ENCODE results near the gene TUT4.

Gene TUT4

DNA sequence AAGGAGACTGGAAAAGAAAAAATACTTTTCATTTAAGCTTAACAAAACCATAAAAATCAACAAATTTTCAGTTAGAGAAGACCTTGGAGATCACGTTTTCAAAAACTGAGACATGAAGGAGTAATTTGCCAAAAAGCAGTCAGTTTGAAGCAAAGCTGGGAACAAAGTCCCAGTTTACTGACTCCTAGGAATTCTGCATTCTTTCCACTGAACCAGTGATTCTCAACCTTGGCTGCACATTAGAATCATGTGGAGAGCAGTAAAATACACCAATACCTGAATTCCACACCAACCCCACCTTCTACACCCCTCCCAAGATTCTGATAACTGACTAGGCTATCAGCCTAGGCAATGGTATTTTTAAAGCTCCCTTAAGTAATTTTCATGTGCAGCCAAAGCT is 75.0 kb downstream of the TUT4 start:
- 93 to 96% methylated on average over 1 of the region's 1 CpG for WGBS, 2 experiments
- no peaks in the 10 kb centered on the region for H3K27me3 ChIP-seq (ENCODE audit: control insufficient read depth, insufficient read depth, low read length, poor library complexity, severe bottlenecking)
- H3K27ac ChIP-seq (ENCODE audit: insufficient read depth, low read depth, low read length, poor library complexity, severe bottlenecking), result no peak overlapping the region
- no peaks in the 10 kb centered on the region for H3K4me1 ChIP-seq (ENCODE audit: control insufficient read depth, insufficient read depth, low read length)
- H3K36me3 ChIP-seq (ENCODE audit: control insufficient read depth, insufficient read depth, low read length), result peaks cover 11% of the 10 kb centered on the region
- H3K4me3 ChIP-seq (ENCODE audit: insufficient read depth, low read depth, low read length), result no peak overlapping the region
- H3K9me3 ChIP-seq (ENCODE audit: control insufficient read depth, low read length), result no peaks in the 10 kb centered on the region

DNA sequence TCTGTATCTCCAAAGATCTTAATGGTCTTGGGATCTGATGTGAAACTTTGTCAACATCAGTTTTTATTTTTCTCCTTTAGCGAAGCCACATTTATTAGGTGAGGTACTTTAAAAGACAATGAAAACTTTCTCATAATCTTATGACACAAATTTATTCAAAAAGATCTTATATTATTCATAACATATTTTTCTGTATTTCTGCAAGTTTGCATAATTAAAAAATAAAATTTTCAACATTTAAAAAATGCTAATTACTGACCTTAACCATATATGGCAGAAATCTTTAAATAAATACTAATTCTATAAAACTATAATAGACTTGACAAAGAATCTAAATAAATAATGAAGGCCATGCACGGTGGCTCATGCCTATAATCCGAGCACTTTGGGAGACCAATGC is 75.9 kb downstream of the TUT4 start:
- Histone ChIP-seq H3K9me3 (ENCODE audit: control insufficient read depth, low read length) (no peaks in the 10 kb centered on the region), H3K4me3 (ENCODE audit: insufficient read depth, low read depth, low read length) (no peak overlapping the region), H3K27ac (ENCODE audit: insufficient read depth, low read depth, low read length, poor library complexity, severe bottlenecking) (no peak overlapping the region), H3K4me1 (ENCODE audit: control insufficient read depth, insufficient read depth, low read length) (no peaks in the 10 kb centered on the region), H3K27me3 (ENCODE audit: control insufficient read depth, insufficient read depth, low read length, poor library complexity, severe bottlenecking) (no peaks in the 10 kb centered on the region), H3K36me3 (ENCODE audit: control insufficient read depth, insufficient read depth, low read length) (peaks cover 11% of the 10 kb centered on the region)
- WGBS, 2 experiments, result 95 to 100% methylated on average over 2 of the region's 3 CpGs

DNA sequence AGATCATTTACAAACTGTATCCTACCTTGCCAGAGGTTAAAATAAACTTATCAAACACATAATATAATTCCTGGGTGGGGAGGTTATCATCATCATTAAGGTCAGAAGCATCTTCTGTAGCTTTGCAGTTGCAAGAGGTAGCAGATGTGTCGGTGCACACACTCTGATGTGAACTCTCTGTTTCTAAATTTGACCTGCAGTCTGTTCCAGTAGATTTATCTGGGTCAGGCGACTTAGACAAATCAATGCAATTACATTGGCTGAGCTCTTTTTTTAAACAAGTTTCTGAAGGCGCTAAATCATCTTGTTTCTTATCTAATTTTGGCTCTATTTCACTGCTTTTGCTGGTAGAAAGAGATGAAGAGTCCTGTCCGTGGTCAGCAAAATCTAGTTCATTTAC is 78.1 kb downstream of the TUT4 start:
- H3K4me3 ChIP-seq (ENCODE audit: insufficient read depth, low read depth, low read length), result no peak overlapping the region
- WGBS, 2 experiments, result 93 to 98% methylated on average over 4 of the region's 4 CpGs
- no peak overlapping the region for H3K27ac ChIP-seq (ENCODE audit: insufficient read depth, low read depth, low read length, poor library complexity, severe bottlenecking)
- H3K36me3 ChIP-seq (ENCODE audit: control insufficient read depth, insufficient read depth, low read length), result peaks cover 11% of the 10 kb centered on the region
- H3K4me1 ChIP-seq (ENCODE audit: control insufficient read depth, insufficient read depth, low read length), result no peaks in the 10 kb centered on the region
- no peaks in the 10 kb centered on the region for H3K27me3 ChIP-seq (ENCODE audit: control insufficient read depth, insufficient read depth, low read length, poor library complexity, severe bottlenecking)
- no peaks in the 10 kb centered on the region for H3K9me3 ChIP-seq (ENCODE audit: control insufficient read depth, low read length)

DNA sequence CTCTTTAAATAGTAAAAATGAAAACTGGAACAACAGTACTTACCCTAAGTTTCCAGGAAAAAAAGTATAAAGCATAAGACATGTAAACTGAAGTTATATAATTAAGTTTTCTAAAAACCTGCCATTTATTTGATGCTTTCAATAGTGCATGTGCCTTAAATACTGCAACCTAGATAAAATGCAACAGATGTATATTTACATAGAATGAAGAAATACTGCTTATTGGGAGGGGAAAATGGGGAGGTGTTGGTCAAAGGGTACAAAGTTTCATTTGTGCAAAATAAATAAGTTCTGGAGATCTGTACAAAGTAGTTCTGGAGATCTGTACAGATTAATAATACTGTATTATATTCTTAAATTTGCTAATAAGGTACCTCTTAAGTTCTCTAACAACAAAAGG is 79.9 kb downstream of the TUT4 start:
- H3K9me3 ChIP-seq (ENCODE audit: control insufficient read depth, low read length), result no peaks in the 10 kb centered on the region
- no peak overlapping the region for H3K27ac ChIP-seq (ENCODE audit: insufficient read depth, low read depth, low read length, poor library complexity, severe bottlenecking)
- H3K4me3 ChIP-seq (ENCODE audit: insufficient read depth, low read depth, low read length), result no peak overlapping the region
- peaks cover 11% of the 10 kb centered on the region for H3K36me3 ChIP-seq (ENCODE audit: control insufficient read depth, insufficient read depth, low read length)
- no peaks in the 10 kb centered on the region for H3K4me1 ChIP-seq (ENCODE audit: control insufficient read depth, insufficient read depth, low read length)
- no peaks in the 10 kb centered on the region for H3K27me3 ChIP-seq (ENCODE audit: control insufficient read depth, insufficient read depth, low read length, poor library complexity, severe bottlenecking)

DNA sequence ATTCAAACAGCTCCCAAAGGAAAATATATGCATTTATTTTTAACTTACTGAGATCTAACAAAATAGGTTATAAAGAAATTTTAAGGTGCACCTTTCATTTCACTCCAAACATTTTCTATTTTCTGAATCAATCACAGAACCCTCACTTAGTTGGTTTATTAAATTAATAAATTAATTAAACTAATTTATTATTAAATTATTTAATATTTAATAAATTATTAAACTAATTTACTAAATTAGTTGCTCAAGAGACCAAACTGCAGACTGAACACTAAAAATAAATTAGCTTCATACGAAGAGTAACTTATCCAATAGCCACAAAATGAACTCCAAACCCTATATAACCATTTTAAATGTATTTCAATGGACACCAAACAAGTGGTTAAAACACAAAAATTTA is 80.5 kb downstream of the TUT4 start:
- no peaks in the 10 kb centered on the region for H3K27me3 ChIP-seq (ENCODE audit: control insufficient read depth, insufficient read depth, low read length, poor library complexity, severe bottlenecking)
- H3K27ac ChIP-seq (ENCODE audit: insufficient read depth, low read depth, low read length, poor library complexity, severe bottlenecking), result no peak overlapping the region
- 81 to 97% methylated on average over 1 of the region's 1 CpG for WGBS, 2 experiments
- peaks cover 11% of the 10 kb centered on the region for H3K36me3 ChIP-seq (ENCODE audit: control insufficient read depth, insufficient read depth, low read length)
- H3K4me3 ChIP-seq (ENCODE audit: insufficient read depth, low read depth, low read length), result no peak overlapping the region
- no peaks in the 10 kb centered on the region for H3K9me3 ChIP-seq (ENCODE audit: control insufficient read depth, low read length)
- H3K4me1 ChIP-seq (ENCODE audit: control insufficient read depth, insufficient read depth, low read length), result no peaks in the 10 kb centered on the region

DNA sequence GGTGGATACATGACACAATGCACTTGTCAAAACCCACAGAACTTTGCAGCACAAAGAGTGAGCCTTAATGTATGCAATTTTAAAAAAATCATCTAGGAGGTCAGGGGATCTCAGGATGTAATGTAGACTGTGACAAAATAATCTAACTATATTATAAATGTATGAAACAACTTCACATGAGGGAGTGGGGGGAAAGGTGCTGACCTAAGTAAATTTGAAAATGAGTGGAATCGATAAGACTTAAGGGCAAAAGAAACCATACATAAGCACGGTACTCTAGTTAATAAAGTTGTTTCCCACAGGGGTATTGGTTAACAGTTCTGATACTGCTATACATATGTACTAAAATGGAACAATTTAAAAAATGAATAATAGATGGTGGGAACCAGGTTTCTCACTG is 83.8 kb downstream of the TUT4 start:
- H3K36me3 ChIP-seq (ENCODE audit: control insufficient read depth, insufficient read depth, low read length), result peaks cover 4% of the 10 kb centered on the region
- WGBS, 2 experiments, result 96 to 100% methylated on average over 1 to 2 of the region's 2 CpGs
- H3K4me1 ChIP-seq (ENCODE audit: control insufficient read depth, insufficient read depth, low read length), result no peaks in the 10 kb centered on the region

DNA sequence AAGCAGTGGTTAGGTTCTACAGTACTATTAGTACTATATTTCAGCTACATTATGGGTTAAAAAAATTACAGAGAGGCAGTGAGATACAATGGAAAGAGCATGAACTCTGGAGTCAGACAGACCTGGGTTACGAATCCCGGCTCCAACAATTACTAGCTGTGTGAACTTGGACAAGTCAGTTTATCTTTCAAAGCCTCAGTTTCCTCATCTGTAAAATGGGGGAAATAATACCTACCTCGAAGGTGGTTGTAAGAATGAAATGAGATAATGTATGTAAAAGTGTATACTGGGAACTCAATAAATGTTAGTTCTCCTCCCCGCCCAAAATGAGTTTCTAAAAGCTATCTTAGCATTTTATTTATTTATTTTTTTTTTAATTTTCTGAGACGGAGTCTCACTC is 89.0 kb downstream of the TUT4 start:
- Histone ChIP-seq H3K4me3 (ENCODE audit: insufficient read depth, low read depth, low read length) (no peak overlapping the region), H3K4me1 (ENCODE audit: control insufficient read depth, insufficient read depth, low read length) (no peaks in the 10 kb centered on the region), H3K36me3 (ENCODE audit: control insufficient read depth, insufficient read depth, low read length) (peaks cover 4% of the 10 kb centered on the region), H3K27ac (ENCODE audit: insufficient read depth, low read depth, low read length, poor library complexity, severe bottlenecking) (no peak overlapping the region), H3K9me3 (ENCODE audit: control insufficient read depth, low read length) (no peaks in the 10 kb centered on the region), H3K27me3 (ENCODE audit: control insufficient read depth, insufficient read depth, low read length, poor library complexity, severe bottlenecking) (no peaks in the 10 kb centered on the region)
- WGBS, 2 experiments, result 93 to 98% methylated on average over 5 of the region's 5 CpGs

More for the DNA sequence above, 83.8 kb downstream of the TUT4 start:
- Histone ChIP-seq H3K4me3 (ENCODE audit: insufficient read depth, low read depth, low read length) (no peak overlapping the region), H3K27me3 (ENCODE audit: control insufficient read depth, insufficient read depth, low read length, poor library complexity, severe bottlenecking) (no peaks in the 10 kb centered on the region), H3K27ac (ENCODE audit: insufficient read depth, low read depth, low read length, poor library complexity, severe bottlenecking) (no peak overlapping the region), H3K9me3 (ENCODE audit: control insufficient read depth, low read length) (no peaks in the 10 kb centered on the region)

DNA sequence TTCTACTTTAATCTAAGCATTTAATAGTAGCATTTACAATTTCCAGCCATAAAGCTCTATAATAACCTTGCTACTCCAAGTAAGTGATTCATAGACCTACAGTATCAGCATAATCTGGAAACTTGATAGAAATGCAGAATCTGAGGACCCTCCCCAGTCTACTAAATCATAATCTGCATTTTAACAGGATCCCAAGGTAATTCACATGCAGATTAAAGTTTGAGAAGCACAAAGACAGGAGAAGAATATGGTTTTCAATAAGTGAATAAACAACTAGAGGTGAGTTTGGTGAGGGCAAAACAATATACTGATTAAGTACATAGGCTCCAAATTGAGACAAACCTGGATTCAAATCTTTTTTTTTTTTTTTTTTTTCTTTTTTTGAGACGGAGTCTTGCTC is 91.1 kb downstream of the TUT4 start:
- Histone ChIP-seq H3K36me3 (ENCODE audit: control insufficient read depth, insufficient read depth, low read length) (peaks cover 6% of the 10 kb centered on the region), H3K27me3 (ENCODE audit: control insufficient read depth, insufficient read depth, low read length, poor library complexity, severe bottlenecking) (no peaks in the 10 kb centered on the region), H3K9me3 (ENCODE audit: control insufficient read depth, low read length) (no peaks in the 10 kb centered on the region), H3K4me3 (ENCODE audit: insufficient read depth, low read depth, low read length) (no peak overlapping the region), H3K4me1 (ENCODE audit: control insufficient read depth, insufficient read depth, low read length) (no peaks in the 10 kb centered on the region), H3K27ac (ENCODE audit: insufficient read depth, low read depth, low read length, poor library complexity, severe bottlenecking) (no peak overlapping the region)
- 71 to 86% methylated on average over 1 of the region's 1 CpG for WGBS, 2 experiments

DNA sequence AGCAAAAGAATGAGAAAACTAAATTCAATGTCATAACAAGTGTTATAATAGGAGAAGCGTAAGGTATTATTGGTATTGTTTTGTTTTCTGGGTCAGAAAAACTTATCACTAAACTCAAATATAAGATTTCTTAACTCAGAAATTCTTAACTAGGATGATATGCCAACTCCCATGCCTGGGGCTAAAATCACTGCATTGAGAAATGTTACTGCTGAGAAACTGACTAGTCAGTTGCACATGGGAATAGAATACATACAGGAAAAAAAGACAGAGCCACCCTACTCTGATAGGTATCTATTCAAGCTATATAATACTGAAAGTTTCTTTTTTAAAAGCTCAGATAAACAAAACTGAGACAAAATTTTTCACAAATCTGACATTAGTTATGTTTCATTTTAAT is 92.2 kb downstream of the TUT4 start:
- Histone ChIP-seq H3K4me1 (ENCODE audit: control insufficient read depth, insufficient read depth, low read length) (no peaks in the 10 kb centered on the region), H3K27me3 (ENCODE audit: control insufficient read depth, insufficient read depth, low read length, poor library complexity, severe bottlenecking) (no peaks in the 10 kb centered on the region), H3K36me3 (ENCODE audit: control insufficient read depth, insufficient read depth, low read length) (peaks cover 8% of the 10 kb centered on the region), H3K27ac (ENCODE audit: insufficient read depth, low read depth, low read length, poor library complexity, severe bottlenecking) (no peak overlapping the region), H3K9me3 (ENCODE audit: control insufficient read depth, low read length) (no peaks in the 10 kb centered on the region), H3K4me3 (ENCODE audit: insufficient read depth, low read depth, low read length) (no peak overlapping the region)
- no CpG with 5 or more reads among the region's 1 CpG for WGBS, 2 experiments

DNA sequence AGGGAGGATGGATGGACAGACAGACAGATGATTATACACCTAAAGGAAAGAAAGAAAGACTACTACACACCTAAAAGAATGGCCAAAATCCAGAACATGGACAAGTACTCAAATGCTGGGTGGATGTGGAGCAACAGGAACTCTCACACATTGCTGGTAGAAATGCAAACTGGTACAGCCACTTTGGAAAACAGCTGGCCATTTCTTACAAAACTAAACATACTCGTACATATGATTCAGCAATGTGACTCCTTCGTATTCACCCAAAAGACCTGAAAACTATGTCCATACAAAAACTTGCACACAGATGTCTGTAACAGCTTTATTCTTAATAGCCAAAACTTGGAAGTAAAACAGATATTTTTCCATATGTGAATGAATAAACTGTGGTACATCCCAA is 97.2 kb downstream of the TUT4 start:
- H3K27ac ChIP-seq (ENCODE audit: insufficient read depth, low read depth, low read length, poor library complexity, severe bottlenecking), result no peak overlapping the region
- 97 to 100% methylated on average over 2 of the region's 2 CpGs for WGBS, 2 experiments
- no peak overlapping the region for H3K4me3 ChIP-seq (ENCODE audit: insufficient read depth, low read depth, low read length)
- H3K4me1 ChIP-seq (ENCODE audit: control insufficient read depth, insufficient read depth, low read length), result no peaks in the 10 kb centered on the region
- H3K27me3 ChIP-seq (ENCODE audit: control insufficient read depth, insufficient read depth, low read length, poor library complexity, severe bottlenecking), result no peaks in the 10 kb centered on the region
- H3K36me3 ChIP-seq (ENCODE audit: control insufficient read depth, insufficient read depth, low read length), result peaks cover 11% of the 10 kb centered on the region
- no peaks in the 10 kb centered on the region for H3K9me3 ChIP-seq (ENCODE audit: control insufficient read depth, low read length)

DNA sequence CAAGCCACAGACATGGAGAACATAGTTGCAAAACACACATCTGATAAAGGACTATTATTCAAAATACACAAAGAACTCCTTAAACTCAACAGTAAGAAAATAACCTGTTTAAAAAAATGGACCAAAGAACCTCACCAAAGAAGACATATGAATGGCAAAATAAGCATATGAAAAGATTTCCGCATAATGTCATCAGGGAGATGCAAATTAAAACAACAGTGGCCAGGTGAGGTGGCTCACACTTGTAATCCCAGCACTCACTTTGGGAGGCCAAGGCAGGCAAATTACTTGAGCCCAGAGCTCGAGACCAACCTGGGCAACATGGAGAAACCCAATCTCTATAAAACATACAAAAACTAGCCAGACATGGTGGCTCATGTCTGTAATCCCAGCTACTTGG is 98.1 kb downstream of the TUT4 start:
- H3K27ac ChIP-seq (ENCODE audit: insufficient read depth, low read depth, low read length, poor library complexity, severe bottlenecking), result no peak overlapping the region
- 89 to 90% methylated on average over 2 of the region's 2 CpGs for WGBS, 2 experiments
- H3K4me1 ChIP-seq (ENCODE audit: control insufficient read depth, insufficient read depth, low read length), result no peaks in the 10 kb centered on the region
- no peak overlapping the region for H3K4me3 ChIP-seq (ENCODE audit: insufficient read depth, low read depth, low read length)
- H3K9me3 ChIP-seq (ENCODE audit: control insufficient read depth, low read length), result no peaks in the 10 kb centered on the region
- no peaks in the 10 kb centered on the region for H3K27me3 ChIP-seq (ENCODE audit: control insufficient read depth, insufficient read depth, low read length, poor library complexity, severe bottlenecking)
- peaks cover 11% of the 10 kb centered on the region for H3K36me3 ChIP-seq (ENCODE audit: control insufficient read depth, insufficient read depth, low read length)

Data from ectodermal cell (in vitro differentiated cells).